Kidney epithelial cell (primary cell): ENCODE results near the gene ARHGEF1. TPM values are rescaled to one million over a fixed set of nuclear protein-coding genes. Genes with fewer than 3 reads are reported as not detected.

Source experiments
- DNase-seq: peaks from one replicate; pipeline ENCODE4 v3.0.0-alpha.2; 2010; ENCODE audit warnings: low read depth
- H3K27me3 ChIP-seq: 2 replicates; pipeline ENCODE4 v1.6.0; 2011; ENCODE audit warnings: low read length; ENCODE audit not compliant: control insufficient read depth, insufficient read depth
- H3K36me3 ChIP-seq: 2 replicates; pipeline ENCODE4 v1.5.1; 2011; ENCODE audit warnings: low read length; ENCODE audit not compliant: control insufficient read depth, insufficient read depth
- H3K4me3 ChIP-seq: 2 replicates; pipeline ENCODE4 v1.5.1; 2011; ENCODE audit warnings: low read depth, mild to moderate bottlenecking, control low read depth, low read length
- total RNA-seq: library from RNA; depleted of rRNA; stranded (reverse); fragments of >200 nt; gene quantifications from 2 replicates; pipeline ENCODE4 v1.2.3, GENCODE V29; 2015
- TF ChIP-seq, protein P1 (sequence below): IDR thresholded peaks from 2 replicates; pipeline ENCODE4 v1.5.1; 2011; ENCODE audit warnings: mild to moderate bottlenecking, moderate library complexity, low read length, control low read depth, inconsistent platforms; ENCODE audit not compliant: insufficient read depth, poor library complexity, severe bottlenecking

Gene ARHGEF1
- total RNA-seq, 1 donor from 2014 or later: 72.2 TPM

GRCh38 chr19:41923045-41923788, 40.2 kb downstream of the ARHGEF1 start:
- Histone ChIP-seq H3K4me3 (no peak overlapping the region), H3K36me3 (no peaks in the 10 kb centered on the region), H3K27me3 (peaks cover 86% of the 10 kb centered on the region)
- TF ChIP-seq, protein P1, sequence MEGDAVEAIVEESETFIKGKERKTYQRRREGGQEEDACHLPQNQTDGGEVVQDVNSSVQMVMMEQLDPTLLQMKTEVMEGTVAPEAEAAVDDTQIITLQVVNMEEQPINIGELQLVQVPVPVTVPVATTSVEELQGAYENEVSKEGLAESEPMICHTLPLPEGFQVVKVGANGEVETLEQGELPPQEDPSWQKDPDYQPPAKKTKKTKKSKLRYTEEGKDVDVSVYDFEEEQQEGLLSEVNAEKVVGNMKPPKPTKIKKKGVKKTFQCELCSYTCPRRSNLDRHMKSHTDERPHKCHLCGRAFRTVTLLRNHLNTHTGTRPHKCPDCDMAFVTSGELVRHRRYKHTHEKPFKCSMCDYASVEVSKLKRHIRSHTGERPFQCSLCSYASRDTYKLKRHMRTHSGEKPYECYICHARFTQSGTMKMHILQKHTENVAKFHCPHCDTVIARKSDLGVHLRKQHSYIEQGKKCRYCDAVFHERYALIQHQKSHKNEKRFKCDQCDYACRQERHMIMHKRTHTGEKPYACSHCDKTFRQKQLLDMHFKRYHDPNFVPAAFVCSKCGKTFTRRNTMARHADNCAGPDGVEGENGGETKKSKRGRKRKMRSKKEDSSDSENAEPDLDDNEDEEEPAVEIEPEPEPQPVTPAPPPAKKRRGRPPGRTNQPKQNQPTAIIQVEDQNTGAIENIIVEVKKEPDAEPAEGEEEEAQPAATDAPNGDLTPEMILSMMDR: no peak
- DNase-seq: no peak

GRCh38 chr19:41924151-41925145, 41.5 kb downstream of the ARHGEF1 start:
- DNase-seq: no peak
- H3K27me3 ChIP-seq: peaks cover 87% of the 10 kb centered on the region
- H3K36me3 ChIP-seq: no peaks in the 10 kb centered on the region
- TF ChIP-seq, protein P1: no peak
- no peak overlapping the region for H3K4me3 ChIP-seq

DNA sequence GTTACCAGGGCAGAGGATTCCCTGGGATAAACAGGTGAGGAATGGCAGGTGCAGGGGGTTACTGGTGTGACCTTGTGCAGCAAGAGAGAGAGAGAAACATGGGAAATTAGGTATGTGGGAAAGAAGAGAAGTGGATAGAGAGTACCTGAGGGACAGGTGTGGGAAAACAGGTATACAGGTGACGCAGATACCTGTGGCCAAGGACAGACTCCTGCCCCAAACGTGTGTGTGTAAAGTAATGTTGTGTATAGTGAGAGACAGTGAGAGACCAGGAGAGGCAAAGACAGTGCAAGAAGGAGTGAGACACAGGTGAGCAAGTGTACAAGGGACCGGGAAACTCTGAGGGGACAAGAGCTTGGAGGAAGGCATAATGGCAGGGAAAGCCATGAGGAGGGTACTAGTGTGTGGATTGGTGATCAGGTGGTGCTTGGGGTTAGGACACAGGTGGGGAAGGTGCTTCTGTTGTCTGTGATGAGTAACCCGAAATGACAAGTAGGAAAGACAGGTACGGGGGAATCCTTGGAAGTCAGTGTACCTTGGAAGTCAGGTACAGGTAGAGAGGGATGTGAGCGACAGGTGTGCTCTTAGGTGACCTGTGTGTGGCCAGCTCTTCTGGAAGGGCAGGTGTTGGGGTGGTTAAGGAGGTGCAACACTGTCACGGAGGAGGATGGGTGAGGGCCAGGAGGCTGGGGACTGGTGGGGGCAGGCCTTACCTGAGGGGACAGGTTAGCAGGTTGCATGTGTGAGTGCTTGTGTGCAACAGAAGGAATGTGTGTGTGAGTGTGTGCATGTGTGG, 42.4 kb downstream of the ARHGEF1 start:
- DNase-seq: no peak
- peaks cover 92% of the 10 kb centered on the region for H3K27me3 ChIP-seq

GRCh38 chr19:41926028-41926762, 43.2 kb downstream of the ARHGEF1 start:
- H3K4me3 ChIP-seq: no peak overlapping the region
- DNase-seq: no peak
- TF ChIP-seq, protein P1: no peak
- no peaks in the 10 kb centered on the region for H3K36me3 ChIP-seq
- peaks cover 92% of the 10 kb centered on the region for H3K27me3 ChIP-seq

More for the DNA sequence above, 42.4 kb downstream of the ARHGEF1 start:
- Histone ChIP-seq H3K36me3 (no peaks in the 10 kb centered on the region), H3K4me3 (no peak overlapping the region)
- TF ChIP-seq, protein P1: no peak
